Loucy (cell line): ENCODE measurements around the gene CAMK1D.

Source experiments
- H2AFZ ChIP-seq: fragments of 200-600 bp; sonication (generic); 2 replicates; pipeline ENCODE4 v1.6.0; 2016; ENCODE audit warnings: antibody characterized with exemption, mild to moderate bottlenecking, low read length, moderate library complexity
- H3F3A ChIP-seq: fragments of 200-600 bp; 2 replicates; pipeline ENCODE4 v1.6.0; 2016; ENCODE audit warnings: antibody characterized with exemption, low read depth, mild to moderate bottlenecking
- H3K27me3 ChIP-seq: fragments of 200-600 bp; sonication (generic); 2 replicates; pipeline ENCODE4 v1.6.1; 2014; ENCODE audit warnings: low read length, mild to moderate bottlenecking; ENCODE audit not compliant: insufficient read depth, poor library complexity, severe bottlenecking
- H3K36me3 ChIP-seq: fragments of 200-600 bp; sonication (generic); 2 replicates; pipeline ENCODE4 v1.6.1; 2016; ENCODE audit warnings: low read length; ENCODE audit not compliant: insufficient read depth
- H3K4me1 ChIP-seq: fragments of 200-600 bp; sonication (generic); 2 replicates; pipeline ENCODE4 v1.5.1; 2014; ENCODE audit warnings: low read length, mild to moderate bottlenecking; ENCODE audit not compliant: insufficient read depth, poor library complexity, severe bottlenecking
- H3K4me2 ChIP-seq: fragments of 200-600 bp; sonication (generic); 2 replicates; pipeline ENCODE4 v1.6.0; 2014; ENCODE audit warnings: antibody characterized with exemption, low read length, low read depth, mild to moderate bottlenecking; ENCODE audit not compliant: poor library complexity, severe bottlenecking
- H3K4me3 ChIP-seq: fragments of 200-600 bp; sonication (generic); 2 replicates; pipeline ENCODE4 v1.5.1; 2014; ENCODE audit warnings: low read length, mild to moderate bottlenecking, mixed read lengths; ENCODE audit not compliant: poor library complexity, severe bottlenecking
- H3K79me2 ChIP-seq: fragments of 200-600 bp; sonication (generic); 2 replicates; pipeline ENCODE4 v1.6.1; 2014; ENCODE audit warnings: low read length; ENCODE audit not compliant: insufficient read depth
- H3K9ac ChIP-seq: fragments of 200-600 bp; sonication (generic); 2 replicates; pipeline ENCODE4 v1.6.0; 2014; ENCODE audit warnings: mild to moderate bottlenecking, low read depth, low read length, moderate library complexity; ENCODE audit not compliant: poor library complexity, severe bottlenecking
- H3K9me2 ChIP-seq: fragments of 200-600 bp; sonication (generic); replicated peaks from 2 replicates; pipeline ENCODE4 v1.6.1; 2016; ENCODE audit warnings: low read depth, low read length, mixed read lengths
- H3K9me3 ChIP-seq: fragments of 200-600 bp; sonication (generic); 2 replicates; pipeline ENCODE4 v1.6.1; 2014; ENCODE audit warnings: mild to moderate bottlenecking, antibody characterized with exemption, low read length, low read depth; ENCODE audit not compliant: insufficient read depth
- H4K20me1 ChIP-seq: fragments of 200-600 bp; sonication (generic); 2 replicates; pipeline ENCODE4 v1.6.0; 2014; ENCODE audit warnings: antibody characterized with exemption, low read length, mild to moderate bottlenecking; ENCODE audit not compliant: insufficient read depth, poor library complexity, severe bottlenecking
- EZH2phosphoT487 ChIP-seq: fragments of 200-600 bp; IDR thresholded peaks from 2 replicates; pipeline ENCODE4 v1.6.1; 2018; ENCODE audit warnings: antibody characterized with exemption, mild to moderate bottlenecking, moderate library complexity, borderline replicate concordance
- TF ChIP-seq, protein P1 (sequence below): fragments of 200-600 bp; sonication (generic); conservative IDR thresholded peaks from 2 replicates; pipeline ENCODE4 v1.5.1; 2014; ENCODE audit warnings: mild to moderate bottlenecking, antibody characterized with exemption, low read length

The CAMK1D gene

DNA sequence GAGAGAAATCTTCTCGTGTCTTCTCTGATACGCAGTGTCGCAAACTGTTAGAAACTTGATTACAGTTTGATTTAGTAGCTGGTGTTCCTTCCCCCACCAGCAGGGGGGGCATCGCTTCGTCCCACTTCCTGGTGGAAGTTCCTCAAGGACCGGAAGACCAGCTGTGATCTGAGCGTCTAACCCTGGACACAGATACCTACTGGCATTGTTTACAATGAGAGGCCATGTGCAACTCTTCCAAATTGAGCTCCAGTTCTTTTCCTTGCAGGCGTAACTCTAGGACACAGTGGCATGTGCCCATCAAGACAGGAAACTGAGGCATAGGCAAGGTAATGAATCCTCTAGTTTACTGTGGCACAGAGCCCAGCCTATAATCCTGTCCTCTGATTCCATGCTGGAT, 433.2 kb downstream of the CAMK1D start:
- no peaks in the 10 kb centered on the region for H3F3A ChIP-seq
- H3K9me3 ChIP-seq, result no peaks in the 10 kb centered on the region
- no peaks in the 10 kb centered on the region for H3K36me3 ChIP-seq
- TF ChIP-seq EZH2phosphoT487, result no peak
- TF ChIP-seq, protein P1, sequence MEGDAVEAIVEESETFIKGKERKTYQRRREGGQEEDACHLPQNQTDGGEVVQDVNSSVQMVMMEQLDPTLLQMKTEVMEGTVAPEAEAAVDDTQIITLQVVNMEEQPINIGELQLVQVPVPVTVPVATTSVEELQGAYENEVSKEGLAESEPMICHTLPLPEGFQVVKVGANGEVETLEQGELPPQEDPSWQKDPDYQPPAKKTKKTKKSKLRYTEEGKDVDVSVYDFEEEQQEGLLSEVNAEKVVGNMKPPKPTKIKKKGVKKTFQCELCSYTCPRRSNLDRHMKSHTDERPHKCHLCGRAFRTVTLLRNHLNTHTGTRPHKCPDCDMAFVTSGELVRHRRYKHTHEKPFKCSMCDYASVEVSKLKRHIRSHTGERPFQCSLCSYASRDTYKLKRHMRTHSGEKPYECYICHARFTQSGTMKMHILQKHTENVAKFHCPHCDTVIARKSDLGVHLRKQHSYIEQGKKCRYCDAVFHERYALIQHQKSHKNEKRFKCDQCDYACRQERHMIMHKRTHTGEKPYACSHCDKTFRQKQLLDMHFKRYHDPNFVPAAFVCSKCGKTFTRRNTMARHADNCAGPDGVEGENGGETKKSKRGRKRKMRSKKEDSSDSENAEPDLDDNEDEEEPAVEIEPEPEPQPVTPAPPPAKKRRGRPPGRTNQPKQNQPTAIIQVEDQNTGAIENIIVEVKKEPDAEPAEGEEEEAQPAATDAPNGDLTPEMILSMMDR, result peak; percentile 97
- no peaks in the 10 kb centered on the region for H3K4me1 ChIP-seq
- H3K9ac ChIP-seq, result no peak overlapping the region
- H3K79me2 ChIP-seq, result no peaks in the 10 kb centered on the region
- no peaks in the 10 kb centered on the region for H4K20me1 ChIP-seq
- H3K27me3 ChIP-seq, result no peaks in the 10 kb centered on the region
- no peak overlapping the region for H3K4me3 ChIP-seq
- no peak overlapping the region for H3K4me2 ChIP-seq
- H3K9me2 ChIP-seq, result no peaks in the 10 kb centered on the region
- H2AFZ ChIP-seq, result peak overlapping the region; percentile 25; the same call in 1 of the 2 replicates

DNA sequence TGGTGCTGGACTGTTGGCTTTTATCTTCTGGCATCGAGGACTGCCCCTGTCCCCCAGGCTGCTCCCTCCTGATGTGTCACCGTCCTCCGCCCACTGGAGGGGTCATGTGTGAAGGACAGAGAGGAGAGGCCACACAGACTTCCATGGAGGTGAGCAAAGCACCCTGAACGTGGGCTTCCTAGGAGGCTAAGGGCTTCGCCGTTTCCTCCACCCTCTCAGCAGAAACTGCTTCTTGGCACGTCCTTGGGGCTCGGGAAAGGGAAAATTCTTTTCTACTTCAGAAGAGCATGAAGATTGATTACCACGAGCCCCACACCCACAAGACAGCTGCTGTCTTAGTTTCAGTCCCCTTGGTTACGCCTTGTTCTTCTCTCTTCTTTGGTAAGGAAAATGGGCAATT, 433.9 kb downstream of the CAMK1D start:
- Histone ChIP-seq H3K9me3 (no peaks in the 10 kb centered on the region), H3K4me2 (no peak overlapping the region), H3K27me3 (no peaks in the 10 kb centered on the region), H3K4me3 (no peak overlapping the region), H3K79me2 (no peaks in the 10 kb centered on the region), H2AFZ (no peak overlapping the region), H4K20me1 (no peaks in the 10 kb centered on the region), H3K9me2 (no peaks in the 10 kb centered on the region), H3K36me3 (no peaks in the 10 kb centered on the region), H3F3A (no peaks in the 10 kb centered on the region), H3K4me1 (no peaks in the 10 kb centered on the region), H3K9ac (no peak overlapping the region)
- TF ChIP-seq EZH2phosphoT487, result no peak
- TF ChIP-seq, protein P1, result no peak

DNA sequence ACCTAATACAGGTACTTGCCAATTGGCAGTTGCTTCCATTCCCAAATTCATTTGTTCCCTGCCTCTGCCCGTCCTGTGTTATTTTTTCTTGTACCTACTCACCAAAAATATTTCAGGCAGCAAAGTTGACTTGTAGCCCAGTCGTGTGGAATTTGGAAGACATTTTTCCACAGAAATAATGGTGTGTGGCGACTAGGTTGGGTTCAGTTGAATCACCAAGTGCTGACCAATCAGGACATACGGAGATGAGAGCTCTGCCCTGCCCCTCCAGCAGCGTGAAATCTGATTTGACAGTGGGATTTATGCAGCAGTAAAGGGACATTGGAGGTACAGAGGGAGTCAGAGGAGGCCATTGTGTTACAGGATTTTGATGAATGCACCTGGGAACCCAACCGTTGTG, 435.3 kb downstream of the CAMK1D start:
- no peak overlapping the region for H3K4me3 ChIP-seq
- H3K4me1 ChIP-seq, result no peaks in the 10 kb centered on the region
- no peaks in the 10 kb centered on the region for H3K27me3 ChIP-seq
- no peaks in the 10 kb centered on the region for H3K36me3 ChIP-seq
- no peaks in the 10 kb centered on the region for H4K20me1 ChIP-seq
- H3K79me2 ChIP-seq, result no peaks in the 10 kb centered on the region
- H3K9me3 ChIP-seq, result no peaks in the 10 kb centered on the region
- H3K9me2 ChIP-seq, result no peaks in the 10 kb centered on the region
- TF ChIP-seq, protein P1, result no peak
- no peak for TF ChIP-seq EZH2phosphoT487
- no peak overlapping the region for H3K4me2 ChIP-seq
- no peak overlapping the region for H2AFZ ChIP-seq
- no peaks in the 10 kb centered on the region for H3F3A ChIP-seq
- no peak overlapping the region for H3K9ac ChIP-seq
